WTC11 (cell line): Measurements from ENCODE around the gene LRRC27.

ENCODE experiments used
- ATF2 ChIP-seq: sonication (generic); formaldehyde crosslinking; IDR thresholded peaks from 2 replicates; pipeline ENCODE4 v1.8.1; 2022; ENCODE audit warnings: low read depth, missing genetic modification reagents, borderline replicate concordance
- ATF3 ChIP-seq: sonication (generic); formaldehyde crosslinking; conservative IDR thresholded peaks from 2 replicates; pipeline ENCODE4 v1.8.1; 2022; ENCODE audit warnings: mild to moderate bottlenecking, missing genetic modification reagents
- CREB1 ChIP-seq: sonication (generic); formaldehyde crosslinking; IDR thresholded peaks from 2 replicates; pipeline ENCODE4 v1.8.0; 2023; ENCODE audit warnings: mild to moderate bottlenecking, missing genetic modification reagents
- CTCF ChIP-seq: fragments of 200-600 bp; IDR thresholded peaks from 2 replicates; pipeline ENCODE4 v1.8.0; 2022; ENCODE audit warnings: antibody characterized with exemption
- IRF1 ChIP-seq: sonication (generic); formaldehyde crosslinking; IDR thresholded peaks from 2 replicates; pipeline ENCODE4 v1.8.0; 2023; ENCODE audit warnings: missing genetic modification reagents
- JUN ChIP-seq: sonication (generic); formaldehyde crosslinking; IDR thresholded peaks from 2 replicates; pipeline ENCODE4 v1.8.0; 2023; ENCODE audit warnings: mild to moderate bottlenecking, missing genetic modification reagents
- MLX ChIP-seq: sonication (generic); formaldehyde crosslinking; IDR thresholded peaks from 2 replicates; pipeline ENCODE4 v1.8.1; 2023; ENCODE audit warnings: mild to moderate bottlenecking, missing genetic modification reagents, moderate library complexity
- NR2C2 ChIP-seq: sonication (generic); formaldehyde crosslinking; IDR thresholded peaks from 2 replicates; pipeline ENCODE4 v1.8.0; 2022; ENCODE audit warnings: mild to moderate bottlenecking, missing genetic modification reagents
- TEAD4 ChIP-seq: sonication (generic); formaldehyde crosslinking; IDR thresholded peaks from 2 replicates; pipeline ENCODE4 v1.8.0; 2022; ENCODE audit warnings: mild to moderate bottlenecking, missing genetic modification reagents
- USF1 ChIP-seq: sonication (generic); formaldehyde crosslinking; IDR thresholded peaks from 2 replicates; pipeline ENCODE4 v1.8.0; 2022; ENCODE audit warnings: mild to moderate bottlenecking, missing genetic modification reagents

- no peak for TF ChIP-seq NR2C2 (CRISPR knock-in tag)
- no peak for TF ChIP-seq CREB1 (CRISPR knock-in tag)
- TF ChIP-seq ATF3 (CRISPR knock-in tag), result no peak
- TF ChIP-seq CTCF, result no peak
- TF ChIP-seq IRF1, result no peak
- no peak for TF ChIP-seq ATF2
- no peak for TF ChIP-seq JUN (CRISPR knock-in tag)
- TF ChIP-seq MLX (CRISPR knock-in tag), result no peak
- no peak for TF ChIP-seq TEAD4 (CRISPR knock-in tag)
- TF ChIP-seq USF1, result no peak
Measured at GRCh38 chr10:132283604-132284382, 48.2 kb upstream of the LRRC27 start.
